Activated CD8-positive, alpha-beta memory T cell treated with anti-CD3 and anti-CD28 coated beads, Interleukin-2, amount 50 U/mL, for 1 hour (primary cell): ENCODE measurements around the gene BLOC1S6.

Experiments
- DNase-seq: peaks from one replicate; pipeline ENCODE4 v3.0.0-alpha.2; 2020; ENCODE audit errors: extremely low read depth

Gene BLOC1S6

DNA sequence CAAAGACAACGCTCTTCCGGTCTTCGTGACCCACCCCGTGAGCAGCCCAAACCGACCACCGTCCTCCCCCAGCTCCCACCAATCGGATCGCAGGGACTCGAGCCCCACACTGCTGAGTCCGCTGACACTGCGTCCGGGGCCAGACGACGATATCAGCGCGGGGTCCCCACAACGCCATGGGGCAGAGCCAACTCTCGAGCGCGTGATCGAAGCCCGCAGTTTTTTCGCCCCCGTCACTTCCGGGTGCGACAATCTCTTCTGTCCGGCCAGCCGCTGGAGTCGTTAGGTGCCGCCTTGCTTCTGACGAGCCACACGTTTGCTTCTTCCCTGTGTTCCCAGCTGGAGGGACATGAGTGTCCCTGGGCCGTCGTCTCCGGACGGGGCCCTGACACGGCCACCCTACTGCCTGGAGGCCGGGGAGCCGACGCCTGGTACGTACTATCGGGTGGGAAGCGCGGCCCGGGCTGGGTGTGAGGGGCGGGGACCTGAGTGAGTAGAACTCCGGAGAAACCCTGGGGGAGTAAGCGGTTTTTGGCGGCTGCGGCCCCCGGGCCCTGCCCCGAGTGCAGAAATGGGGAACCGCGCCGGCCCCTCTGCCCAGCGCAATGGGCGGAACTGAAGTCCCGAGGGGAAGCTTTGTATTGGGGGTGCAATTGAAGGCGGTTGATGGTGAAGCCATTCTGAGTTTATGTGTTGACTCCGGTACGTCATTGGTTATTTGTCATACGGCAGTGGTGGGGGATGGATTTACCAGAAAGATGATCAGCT lies at the start of gene BLOC1S6:
TSS of gene BLOC1S6 (plus strand) at position 285 of the 768 bp plus-strand sequence. CDS start at position 350, 65 bp downstream.
- DNase-seq = peak; percentile 76

GRCh38 chr15:45539680-45540079 lies 47.5 kb upstream of the BLOC1S6 start:
- no peak for DNase-seq

DNA sequence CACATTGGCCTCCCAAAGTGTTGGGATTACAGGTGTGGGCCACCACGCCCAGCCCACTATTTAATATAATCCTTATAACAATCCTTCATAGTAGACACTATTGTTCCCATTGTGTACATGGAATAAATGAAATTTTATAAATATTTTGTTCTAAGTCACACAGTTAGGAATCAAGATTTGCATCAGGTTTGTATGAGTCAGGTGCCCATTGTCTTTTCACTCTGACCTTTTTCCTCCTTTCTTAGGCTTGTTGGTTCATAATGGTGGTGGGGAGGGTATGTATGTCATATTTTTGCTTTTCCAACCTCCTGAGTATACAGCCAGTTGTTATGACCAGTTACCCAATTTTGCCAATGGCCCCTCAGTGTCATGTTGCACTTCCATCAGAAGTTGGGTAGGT lies 46.6 kb upstream of the BLOC1S6 start:
- DNase-seq = no peak

DNA sequence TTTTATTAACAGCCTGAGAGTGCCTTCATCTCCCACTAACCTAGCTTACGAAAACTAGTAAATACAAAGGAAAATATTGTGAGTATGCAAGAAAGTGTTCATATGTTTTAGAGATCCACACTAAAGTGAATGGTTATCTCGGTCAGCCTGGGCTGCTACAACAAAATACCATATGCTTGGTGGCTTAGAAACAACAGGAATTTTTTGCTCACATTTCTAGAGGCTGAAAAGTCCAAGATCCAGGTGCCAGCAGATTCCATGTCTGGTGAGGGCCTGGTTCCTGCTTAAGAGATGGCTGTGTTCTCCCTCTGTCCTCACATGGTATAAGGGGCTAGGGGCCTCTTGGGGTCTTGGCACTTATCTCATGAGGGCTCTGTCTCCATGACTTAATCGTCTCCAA lies 44.1 kb upstream of the BLOC1S6 start:
- no peak for DNase-seq

DNA sequence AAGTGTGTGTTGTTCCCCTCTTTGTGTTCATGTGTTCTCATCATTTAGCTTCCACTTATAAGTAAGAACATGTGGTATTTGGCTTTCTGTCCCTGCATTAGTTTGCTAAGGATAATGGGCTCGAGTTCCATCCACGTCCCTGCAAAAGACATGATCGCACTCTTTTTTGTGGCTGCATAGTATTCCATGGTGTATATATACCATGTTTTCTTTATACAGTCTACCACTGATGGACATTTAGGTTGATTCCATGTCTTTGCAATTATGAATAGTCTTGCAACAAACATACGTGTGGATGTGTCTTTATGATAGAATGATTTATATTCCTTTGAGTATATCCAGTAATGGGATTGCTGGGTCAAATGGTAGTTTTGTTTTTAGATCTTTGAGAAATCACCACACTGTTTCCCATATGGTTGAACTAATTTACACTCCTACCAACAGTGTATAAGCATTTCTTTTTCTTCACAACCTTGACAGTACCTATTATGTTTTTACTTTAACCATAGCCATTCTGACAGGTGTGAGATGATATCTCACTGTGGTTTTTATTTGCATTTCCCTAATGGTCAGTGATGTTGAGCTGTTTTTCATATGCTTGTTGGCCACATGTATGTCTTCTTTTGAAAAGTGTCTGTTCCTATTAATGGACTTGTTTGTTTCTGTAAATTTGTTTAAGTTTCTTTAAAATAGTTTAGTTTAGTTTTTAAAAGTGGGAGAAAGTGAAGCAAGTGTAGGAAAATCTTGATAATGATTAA lies 42.7 kb upstream of the BLOC1S6 start:
- no peak for DNase-seq

DNA sequence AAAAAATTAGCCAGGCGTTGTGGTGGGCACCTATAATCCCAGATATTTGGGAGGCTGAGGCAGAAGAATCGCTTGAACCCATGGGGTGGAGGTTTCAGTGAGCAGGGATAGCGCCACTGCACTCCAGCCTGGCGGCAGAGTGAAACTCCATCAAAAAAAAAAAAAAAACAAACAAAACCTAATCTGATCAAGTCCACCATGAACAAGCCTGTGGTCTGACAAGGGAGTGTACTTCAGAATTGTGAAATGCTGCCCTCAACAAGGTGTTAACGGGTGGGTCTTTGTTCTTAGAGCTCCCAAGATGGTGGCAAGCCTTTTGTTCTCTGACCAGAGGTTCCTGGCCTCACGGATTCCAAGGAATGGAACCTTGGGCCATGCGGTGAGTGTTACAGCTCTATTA lies 40.4 kb upstream of the BLOC1S6 start:
- DNase-seq = no peak

DNA sequence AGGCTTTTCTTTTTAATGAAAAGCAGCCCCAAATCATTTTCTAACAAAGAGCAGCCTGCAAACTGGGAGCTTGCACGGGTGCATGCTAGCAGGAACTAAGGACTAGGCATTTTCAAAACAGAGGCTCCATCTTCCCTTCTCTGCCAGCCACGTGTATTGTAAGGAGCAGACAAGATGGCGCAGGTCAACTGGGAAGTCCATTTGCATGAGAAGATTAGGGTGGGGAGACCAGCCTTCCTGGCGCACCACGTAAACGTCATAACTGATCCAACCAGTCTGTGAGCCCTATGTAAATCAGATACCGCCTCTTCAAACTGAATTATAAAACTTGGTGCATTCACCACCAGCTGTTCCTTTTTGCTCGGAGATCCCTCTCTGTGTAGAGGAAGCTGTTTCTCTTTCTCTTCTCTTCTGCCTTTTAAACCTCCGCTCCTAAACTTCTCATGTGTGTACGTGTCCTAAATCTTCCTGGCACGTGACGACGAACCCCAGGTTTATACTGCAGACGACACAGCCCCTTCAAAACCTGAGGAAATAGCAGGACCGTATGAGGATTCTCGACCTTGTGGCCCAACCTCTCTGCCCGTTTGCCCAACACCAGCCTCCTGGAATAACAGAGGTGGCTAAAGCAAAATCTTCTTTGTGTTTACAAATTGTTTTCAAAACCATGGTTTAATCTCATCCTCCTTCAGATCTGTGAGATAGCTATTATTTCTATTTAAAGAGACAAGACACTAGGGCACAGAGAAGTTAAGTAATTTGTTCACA lies 38.2 kb upstream of the BLOC1S6 start:
- no peak for DNase-seq

DNA sequence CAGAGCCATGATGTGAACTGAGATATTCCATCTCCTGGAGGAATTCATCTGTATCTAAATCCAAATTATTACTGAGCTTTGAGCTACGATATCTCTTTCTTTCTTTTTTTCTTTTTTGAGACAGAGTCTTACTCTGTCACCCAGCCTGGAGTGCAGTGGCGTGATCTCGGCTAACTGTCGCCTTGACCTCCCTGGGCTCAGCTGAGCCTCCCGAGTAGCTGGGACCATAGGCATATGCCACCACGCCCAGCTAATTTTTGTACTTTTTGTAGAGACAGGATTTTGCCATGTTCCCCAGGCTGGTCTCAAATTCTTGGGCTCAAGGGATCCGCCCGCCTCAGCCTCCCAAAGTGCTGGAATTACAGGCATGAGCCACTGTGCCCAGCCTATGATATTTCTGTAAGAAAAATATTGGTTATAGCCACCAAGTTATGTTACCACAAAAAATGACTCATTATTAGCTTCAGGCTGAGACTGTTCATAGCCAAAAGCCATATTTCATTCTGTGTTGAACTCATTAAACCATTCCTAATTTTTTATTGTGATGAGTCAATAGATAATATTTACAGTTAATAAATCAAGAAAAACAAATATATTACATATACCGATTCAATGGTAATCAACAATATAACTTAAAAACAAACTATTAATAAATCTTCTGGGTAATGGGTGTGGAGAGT lies 37.5 kb upstream of the BLOC1S6 start:
- no peak for DNase-seq

DNA sequence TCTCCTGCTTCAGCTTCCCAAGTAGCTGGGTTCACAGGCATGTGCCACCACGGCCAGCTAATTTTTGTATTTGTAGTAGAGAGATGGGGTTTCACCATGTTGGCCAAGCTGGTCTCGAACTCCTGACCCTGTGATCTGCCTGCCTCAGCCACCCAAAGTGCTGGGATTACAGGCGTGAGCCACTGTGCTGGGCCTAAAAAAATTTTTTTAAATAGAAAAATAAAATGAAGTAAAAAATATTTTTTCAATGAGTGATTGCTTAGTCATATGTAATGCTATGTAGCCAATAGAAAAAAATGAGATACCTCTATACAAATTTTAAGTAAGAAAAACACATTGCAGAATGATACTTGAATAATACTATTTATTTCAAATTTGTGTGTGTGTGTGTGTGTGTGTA lies 36.7 kb upstream of the BLOC1S6 start:
- no peak for DNase-seq

- DNase-seq = no peak
Measured at GRCh38 chr15:45551676-45552075, 35.5 kb upstream of the BLOC1S6 start.

GRCh38 chr15:45555934-45556608 lies 31.1 kb upstream of the BLOC1S6 start:
- no peak for DNase-seq

DNA sequence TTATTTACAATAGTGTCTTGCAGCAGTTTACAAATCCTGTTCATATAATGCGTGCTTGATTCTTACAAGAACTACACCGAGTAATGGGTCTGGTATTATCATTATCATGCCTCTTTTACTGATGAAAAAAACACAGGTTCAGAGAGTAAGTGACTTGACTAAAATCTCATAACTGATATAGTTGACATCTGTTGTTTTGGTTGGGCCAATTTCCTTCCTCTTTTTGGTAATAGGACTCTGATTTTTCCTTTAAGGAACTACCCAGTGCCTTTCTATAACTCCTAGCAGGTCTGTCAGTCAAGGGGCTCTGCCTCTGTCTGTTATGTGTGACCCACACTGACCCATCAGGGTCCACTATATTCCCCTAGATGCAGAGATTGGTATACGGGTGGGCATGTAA lies 14.6 kb upstream of the BLOC1S6 start:
- DNase-seq = no peak

DNA sequence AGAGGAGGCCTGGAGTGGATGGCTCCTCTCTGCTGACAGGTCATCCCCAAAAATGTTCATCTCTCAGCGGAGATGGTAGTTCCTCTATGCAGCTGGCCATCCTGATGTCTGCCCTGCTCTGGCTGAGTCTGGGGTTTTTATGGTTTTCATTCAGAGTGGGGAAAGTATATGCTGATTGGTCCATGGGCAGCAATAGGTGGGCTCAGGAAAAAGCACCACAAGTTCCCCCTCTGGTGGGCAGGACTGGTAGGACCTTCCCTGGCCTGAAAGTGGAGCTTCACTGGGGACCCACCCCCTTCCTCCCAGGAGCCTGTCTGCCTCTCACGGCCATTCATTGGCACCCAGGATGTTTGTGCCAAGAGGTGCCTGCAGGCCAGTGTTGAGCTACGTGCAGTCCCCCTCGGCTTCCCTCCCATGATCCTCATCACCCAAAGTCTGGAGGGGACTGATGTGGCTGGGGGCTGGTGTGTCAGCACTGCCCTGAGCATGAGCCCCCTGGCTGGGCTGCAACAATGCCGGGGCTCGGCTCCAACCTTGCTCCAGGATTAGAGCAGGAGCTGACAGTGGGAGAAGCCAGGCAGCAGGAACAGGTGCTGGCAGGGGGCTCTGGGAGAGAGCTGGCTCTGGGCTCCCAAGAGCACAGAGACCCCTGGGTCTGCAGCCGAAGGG lies 13.1 kb upstream of the BLOC1S6 start:
- no peak for DNase-seq

- DNase-seq = no peak
Measured at GRCh38 chr15:45581919-45582318, 5.3 kb upstream of the BLOC1S6 start.

- no peak for DNase-seq
Measured at GRCh38 chr15:45583731-45584639, 3.2 kb upstream of the BLOC1S6 start.

DNA sequence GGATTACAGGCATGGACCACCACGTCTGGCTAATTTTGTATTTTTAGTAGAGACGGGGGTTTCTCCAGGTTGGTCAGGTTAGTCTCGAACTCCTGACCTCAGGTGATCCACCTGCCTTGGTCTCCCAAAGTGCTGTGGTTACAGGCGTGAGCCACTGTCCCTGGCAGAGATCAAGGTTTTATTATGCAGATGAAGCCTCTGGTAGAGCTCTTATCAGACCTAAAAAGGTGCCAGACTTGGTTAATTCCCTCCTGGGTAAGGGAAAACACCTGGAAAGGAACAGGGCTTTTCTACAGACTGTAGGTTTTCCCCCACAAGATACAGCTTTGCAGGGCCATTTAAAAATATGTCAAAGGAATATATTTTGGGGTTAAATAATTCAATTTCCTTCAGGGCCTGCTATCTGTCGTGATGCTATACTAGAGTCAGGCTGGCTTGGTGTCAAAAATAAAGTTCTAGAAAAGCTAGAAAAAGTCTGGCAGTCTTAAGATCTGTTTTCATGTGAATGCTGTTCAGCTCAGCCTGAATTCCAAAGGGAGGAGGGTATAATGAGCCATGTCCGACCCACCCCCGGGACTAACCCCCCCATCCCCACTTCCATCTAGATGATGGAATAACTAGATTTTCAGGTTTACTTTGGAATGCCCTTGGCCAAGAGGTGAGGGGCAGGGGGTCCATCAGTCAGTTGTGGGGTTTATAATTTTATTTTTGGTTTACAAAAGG lies 1.9 kb upstream of the BLOC1S6 start:
- DNase-seq = no peak

- DNase-seq = no peak
Measured at GRCh38 chr15:45586125-45586524, 1.1 kb upstream of the BLOC1S6 start.

GRCh38 chr15:45586601-45587094 lies 531 bp upstream of the BLOC1S6 start:
- no peak for DNase-seq

- DNase-seq = no peak
Measured at GRCh38 chr15:45587863-45588170, 638 bp downstream of the BLOC1S6 start.
